Superior temporal gyrus (tissue), 1 donor: ENCODE results near the gene UGT1A1.

Experiments
- DNase-seq: peaks from one replicate; pipeline ENCODE4 v3.0.0-alpha.2; 2016; ENCODE audit errors: extremely low spot score

UGT1A1 gene

DNA sequence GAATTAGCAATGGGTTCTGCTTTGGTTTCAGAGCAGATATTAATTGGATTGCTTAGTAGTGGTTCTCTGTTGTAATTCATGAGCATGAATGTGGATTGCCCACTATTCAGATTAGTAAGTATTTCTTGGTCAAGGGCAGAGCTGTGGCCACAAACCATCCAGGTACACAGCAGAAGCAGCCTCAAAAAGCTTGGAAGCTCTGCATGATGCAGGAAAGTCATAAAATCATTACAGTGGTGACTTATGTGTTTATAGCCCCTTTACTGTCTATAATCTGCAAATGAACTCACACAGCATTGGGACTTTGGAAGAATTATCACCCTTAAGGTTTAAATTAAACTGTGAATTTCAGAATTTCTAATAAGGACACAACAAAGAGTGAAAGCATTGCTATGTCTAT, 1.9 kb upstream of the UGT1A1 start:
- no peak for DNase-seq

DNA sequence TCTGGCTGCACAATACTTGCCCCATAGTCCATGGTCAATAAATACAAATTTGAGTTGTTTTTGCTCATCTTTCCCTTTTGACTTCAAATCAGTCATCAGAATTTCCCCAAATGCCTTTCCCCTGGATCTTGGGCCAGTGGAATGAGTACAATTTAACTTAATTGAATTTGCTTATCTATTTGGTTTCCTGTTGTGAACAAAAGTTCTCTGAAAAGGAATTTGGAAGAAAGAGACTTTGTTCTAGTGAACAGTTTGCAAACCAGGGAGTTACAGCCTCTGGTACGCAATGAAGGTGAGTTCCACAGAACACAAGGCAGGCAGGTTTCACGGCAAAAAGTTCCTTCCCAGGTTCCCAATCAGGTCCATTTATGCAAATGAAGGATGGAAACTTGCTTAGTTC, 1.2 kb upstream of the UGT1A1 start:
- no peak for DNase-seq

DNA sequence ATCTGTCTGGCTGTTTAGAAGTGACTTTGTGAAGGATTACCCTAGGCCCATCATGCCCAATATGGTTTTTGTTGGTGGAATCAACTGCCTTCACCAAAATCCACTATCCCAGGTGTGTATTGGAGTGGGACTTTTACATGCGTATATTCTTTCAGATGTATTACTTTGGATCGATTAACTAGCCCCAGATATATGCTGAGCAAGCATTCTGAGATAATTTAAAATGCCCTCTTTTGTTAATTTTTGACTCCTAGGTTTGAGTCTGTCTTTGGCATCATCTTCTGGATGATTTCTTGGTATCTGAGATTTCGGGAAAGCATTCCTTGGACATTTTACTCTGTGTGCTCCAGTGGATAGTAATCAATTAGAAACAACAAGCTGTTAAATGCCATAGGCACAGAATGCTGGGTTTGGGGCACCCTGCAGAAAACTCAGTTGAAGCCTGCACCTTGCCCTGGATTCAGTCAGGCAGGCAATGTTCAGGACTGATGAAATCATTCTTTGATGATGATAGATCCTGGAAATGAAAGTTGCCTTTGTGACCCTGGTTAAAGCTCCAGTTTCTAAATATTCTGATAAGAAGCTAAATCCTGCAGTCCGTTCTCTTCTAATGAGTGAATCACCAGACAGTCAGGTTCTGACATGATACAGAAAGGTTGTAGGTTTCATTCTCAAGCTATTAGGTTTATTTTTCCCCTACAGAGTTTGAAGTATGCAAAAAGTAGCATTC, 1.1 kb downstream of the UGT1A1 start:
- no peak for DNase-seq

DNA sequence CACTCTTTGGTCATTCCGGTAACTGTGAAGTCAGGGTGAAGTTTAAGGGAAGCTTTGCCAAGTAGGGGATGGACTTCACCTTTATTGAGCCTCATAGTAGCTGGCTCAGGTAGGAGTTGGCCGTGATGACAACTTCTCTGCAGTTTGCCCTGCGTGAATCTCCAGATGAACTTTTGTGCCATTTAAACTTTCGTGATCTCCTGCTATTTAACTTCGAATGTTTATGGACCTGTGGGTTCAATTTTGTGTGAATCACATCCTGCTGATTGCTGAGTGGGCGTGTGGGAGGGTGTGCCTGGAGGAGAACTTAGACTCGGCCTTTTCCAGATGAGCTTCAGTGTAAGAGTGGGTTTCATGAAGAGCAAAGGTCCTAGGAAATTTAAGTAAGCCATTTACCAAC, 4.2 kb downstream of the UGT1A1 start:
- no peak for DNase-seq

DNA sequence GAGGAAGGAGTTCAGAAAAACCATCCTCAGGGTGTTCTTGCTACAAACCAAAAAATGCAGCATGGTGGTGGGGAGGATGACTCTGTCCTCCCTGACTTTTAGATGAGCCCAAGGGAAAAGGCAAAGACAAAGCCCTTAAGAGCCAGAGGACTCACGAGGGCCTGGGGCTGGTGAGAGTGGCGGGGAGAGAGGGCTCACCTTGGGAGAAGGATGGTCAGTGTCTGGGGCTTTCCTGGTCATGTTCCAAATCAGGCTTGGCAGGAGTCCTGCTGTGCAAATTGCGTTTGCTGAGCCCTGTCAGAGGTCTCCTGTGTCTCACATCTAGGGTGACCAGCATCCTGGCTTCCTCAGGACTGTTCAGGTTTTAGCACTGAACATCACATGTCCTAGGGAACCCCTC, 4.7 kb downstream of the UGT1A1 start:
- no peak for DNase-seq

DNA sequence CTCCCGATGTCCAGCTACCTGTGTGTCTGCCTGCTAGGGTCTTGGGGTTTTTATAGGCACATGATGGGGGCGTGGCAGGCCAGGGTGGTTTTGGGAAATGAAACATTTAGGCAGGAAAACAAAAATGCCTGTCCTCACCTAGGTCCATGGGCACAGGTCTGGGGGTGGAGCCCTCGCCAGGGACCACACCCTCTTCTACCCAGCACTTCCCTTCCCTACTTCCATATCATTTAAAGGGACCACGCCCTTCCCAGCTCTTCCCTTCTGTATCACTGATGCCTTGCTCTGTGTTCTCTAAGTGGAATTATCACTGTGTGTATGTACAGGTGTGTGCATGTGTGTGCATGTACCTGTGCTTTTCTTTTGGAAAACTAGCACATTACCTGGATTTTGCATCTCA, 6.3 kb downstream of the UGT1A1 start:
- no peak for DNase-seq

DNA sequence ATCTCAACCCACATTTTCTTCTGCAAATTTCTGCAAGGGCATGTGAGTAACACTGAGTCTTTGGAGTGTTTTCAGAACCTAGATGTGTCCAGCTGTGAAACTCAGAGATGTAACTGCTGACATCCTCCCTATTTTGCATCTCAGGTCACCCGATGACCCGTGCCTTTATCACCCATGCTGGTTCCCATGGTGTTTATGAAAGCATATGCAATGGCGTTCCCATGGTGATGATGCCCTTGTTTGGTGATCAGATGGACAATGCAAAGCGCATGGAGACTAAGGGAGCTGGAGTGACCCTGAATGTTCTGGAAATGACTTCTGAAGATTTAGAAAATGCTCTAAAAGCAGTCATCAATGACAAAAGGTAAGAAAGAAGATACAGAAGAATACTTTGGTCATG, 8.0 kb downstream of the UGT1A1 start:
- DNase-seq, result no peak

DNA sequence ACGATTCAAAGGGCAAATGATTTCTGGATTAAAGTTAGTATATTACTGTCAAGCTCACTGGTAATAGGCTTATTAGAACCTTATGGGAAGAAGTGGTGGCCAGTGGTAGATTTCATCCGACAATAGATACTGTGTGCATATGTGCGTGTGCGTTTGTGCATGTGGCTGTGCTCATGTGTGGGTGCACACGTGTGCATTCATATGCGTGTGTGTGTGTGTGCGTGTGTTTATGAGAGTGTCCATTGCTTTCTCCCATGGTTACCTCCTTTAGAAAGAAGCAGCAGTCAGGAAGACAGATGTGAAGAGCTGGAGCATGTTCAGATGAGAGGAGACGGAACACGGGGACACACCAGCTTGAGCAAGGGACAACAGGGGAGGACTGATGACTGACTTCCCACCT, 9.2 kb downstream of the UGT1A1 start:
- no peak for DNase-seq

DNA sequence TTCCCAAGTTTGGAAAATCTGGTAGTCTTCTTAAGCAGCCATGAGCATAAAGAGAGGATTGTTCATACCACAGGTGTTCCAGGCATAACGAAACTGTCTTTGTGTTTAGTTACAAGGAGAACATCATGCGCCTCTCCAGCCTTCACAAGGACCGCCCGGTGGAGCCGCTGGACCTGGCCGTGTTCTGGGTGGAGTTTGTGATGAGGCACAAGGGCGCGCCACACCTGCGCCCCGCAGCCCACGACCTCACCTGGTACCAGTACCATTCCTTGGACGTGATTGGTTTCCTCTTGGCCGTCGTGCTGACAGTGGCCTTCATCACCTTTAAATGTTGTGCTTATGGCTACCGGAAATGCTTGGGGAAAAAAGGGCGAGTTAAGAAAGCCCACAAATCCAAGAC, 12.1 kb downstream of the UGT1A1 start:
- no peak for DNase-seq

DNA sequence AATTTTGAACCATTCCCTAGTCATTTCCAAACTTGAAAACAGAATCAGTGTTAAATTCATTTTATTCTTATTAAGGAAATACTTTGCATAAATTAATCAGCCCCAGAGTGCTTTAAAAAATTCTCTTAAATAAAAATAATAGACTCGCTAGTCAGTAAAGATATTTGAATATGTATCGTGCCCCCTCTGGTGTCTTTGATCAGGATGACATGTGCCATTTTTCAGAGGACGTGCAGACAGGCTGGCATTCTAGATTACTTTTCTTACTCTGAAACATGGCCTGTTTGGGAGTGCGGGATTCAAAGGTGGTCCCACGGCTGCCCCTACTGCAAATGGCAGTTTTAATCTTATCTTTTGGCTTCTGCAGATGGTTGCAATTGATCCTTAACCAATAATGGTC, 12.5 kb downstream of the UGT1A1 start:
- no peak for DNase-seq

DNA sequence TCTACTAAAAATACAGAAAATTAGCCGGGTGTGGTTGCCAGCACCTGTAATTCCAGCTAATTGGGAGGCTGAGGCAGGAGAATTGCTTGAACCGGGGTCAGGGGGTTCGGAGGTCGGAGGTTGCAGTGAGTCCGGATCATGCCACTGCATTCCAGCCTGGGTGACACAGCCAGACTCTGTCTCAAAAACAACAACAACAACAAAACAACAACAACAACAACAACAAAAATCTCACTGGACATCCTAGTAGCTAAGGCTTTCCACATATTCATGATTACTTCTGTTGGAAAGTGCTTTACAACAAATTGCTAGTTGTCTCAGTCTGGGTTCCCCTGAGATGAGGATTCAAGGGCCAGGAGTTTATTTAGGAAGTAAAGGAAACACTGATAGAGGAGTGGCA, 13.8 kb downstream of the UGT1A1 start:
- DNase-seq, result no peak

DNA sequence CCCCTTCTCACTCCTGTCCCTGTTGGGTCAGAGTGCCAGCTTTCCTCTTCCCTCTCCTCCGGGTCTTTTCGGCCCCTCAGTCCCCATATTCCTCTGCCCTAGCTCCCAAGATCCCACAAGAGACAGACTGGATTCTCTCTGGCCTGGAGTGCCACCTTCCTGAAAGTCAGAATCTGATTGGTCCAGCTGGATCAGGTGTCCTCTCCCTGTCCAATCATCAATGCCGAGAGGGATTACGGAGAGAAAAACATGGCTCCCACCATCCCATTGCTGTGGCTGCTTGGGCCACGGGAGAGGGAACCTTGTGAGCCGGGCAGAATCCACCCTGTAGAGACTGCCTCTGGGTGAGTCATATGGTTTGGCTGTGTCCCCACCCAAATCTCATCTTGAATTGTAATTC, 15.3 kb downstream of the UGT1A1 start:
- no peak for DNase-seq

DNA sequence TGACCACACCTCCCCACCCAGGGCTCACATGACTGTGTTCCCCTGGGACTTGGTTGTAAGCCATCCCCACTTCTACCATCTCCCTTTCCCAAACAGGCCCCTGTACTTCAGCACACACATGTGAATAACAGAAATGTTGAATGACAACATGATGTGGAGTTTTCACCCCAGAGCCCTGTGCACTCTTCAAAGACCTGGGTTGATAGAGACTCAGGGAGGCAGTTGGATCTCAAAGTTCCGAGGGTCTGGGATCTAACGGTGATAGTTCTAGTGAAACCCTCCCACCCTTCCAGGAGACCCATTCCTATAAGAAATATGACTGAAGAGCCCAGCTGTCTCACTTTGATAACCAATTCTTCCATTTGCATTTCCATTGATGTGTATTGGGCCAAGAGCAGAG, 18.0 kb downstream of the UGT1A1 start, which contains the start of gene MROH2A:
TSS of gene MROH2A (plus strand) at position 301 of the 400 bp plus-strand sequence. CDS start 1,029 bp downstream, outside the sequence.
- no peak for DNase-seq

DNA sequence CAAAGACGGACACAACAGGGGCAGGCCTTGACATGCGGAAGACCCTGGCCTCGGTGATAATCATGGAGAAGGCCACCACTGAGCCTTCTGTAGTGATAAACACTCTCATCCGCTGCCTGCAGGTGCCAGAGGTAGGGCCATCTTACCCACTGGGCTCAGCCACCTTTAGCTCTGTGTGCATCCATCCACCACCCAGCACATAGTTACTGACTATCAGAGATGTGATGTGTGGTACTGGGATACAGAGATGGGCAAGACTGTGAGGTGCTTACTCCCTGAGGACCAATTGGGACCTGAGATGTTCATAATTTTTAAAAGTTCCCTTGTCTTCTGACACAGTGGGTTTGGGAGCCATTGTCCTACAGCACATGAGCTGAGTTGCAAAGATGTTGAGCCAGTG, 19.7 kb downstream of the UGT1A1 start:
- no peak for DNase-seq

DNA sequence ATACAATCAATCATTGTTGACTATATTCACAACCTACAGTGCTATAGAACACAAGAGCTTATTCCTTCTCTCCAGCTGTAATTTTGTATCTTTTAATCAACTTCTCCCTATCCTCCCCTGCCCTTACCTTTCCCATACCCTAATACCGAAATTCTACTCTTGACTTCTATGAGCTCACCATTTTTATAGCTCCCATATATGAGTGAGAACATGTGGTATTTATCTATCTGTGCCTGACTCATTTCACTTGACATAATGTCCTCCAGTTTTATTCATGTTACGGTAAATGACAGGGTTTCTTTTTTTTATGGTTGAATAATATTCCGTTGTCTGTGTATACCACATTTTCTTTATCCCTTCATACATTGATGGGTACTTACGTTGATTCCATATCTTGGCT, 20.7 kb downstream of the UGT1A1 start:
- DNase-seq, result no peak

DNA sequence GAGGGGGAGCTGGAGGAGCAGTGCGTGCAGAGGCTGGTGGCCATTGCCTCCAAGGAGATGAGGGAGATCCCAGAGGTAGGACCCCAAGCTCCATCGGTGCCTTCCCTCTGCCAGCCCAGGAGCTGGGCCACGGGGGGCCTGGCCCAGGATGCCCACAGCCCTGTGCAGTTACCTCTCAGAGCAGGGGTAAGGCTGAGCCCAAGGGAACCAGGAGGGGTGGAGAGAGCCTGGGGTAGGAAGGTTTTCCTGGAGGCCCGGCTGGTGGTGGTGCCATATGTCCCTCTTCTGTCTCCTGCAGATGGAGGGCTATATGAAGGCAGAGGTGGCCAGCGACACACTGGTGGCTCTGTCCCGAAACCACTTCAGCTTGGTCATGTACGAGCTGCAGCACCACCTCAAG, 29.5 kb downstream of the UGT1A1 start:
- no peak for DNase-seq

DNA sequence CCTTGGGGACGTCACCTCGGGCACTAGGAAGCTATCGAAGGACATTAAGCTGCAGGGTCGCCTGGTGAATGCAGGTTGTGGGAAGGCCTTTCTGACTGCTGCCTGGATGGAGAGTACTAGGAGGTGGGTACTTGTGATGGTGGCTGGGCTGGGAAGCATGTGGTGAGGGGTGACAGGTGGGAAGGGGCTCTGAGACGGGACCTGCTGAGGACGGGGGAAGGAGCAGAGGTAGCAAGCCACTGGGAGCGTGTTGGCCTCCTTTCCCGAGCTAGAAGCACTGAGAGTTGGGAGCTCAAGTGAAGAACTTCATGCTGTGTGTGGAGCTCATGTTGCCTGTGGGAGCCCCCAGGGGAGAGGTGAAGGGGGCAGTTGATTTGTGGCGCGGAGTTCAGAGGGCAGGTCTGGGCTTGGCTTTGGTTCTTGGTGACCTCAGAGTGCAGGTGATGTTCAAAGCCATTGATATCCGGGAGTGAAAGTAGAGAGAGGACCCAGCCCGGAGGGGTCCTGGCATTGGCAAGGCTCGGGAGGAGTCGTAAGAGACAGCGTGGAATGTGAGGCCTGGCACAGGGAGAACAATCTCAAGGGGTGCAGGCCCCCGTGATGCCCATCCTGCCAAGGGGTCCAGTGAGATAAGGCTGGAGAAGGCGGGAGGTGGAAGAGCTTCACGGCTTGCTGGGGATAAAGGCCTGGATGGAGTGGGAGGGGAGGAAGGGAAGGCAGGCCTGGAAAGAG, 31.2 kb downstream of the UGT1A1 start:
- no peak for DNase-seq

DNA sequence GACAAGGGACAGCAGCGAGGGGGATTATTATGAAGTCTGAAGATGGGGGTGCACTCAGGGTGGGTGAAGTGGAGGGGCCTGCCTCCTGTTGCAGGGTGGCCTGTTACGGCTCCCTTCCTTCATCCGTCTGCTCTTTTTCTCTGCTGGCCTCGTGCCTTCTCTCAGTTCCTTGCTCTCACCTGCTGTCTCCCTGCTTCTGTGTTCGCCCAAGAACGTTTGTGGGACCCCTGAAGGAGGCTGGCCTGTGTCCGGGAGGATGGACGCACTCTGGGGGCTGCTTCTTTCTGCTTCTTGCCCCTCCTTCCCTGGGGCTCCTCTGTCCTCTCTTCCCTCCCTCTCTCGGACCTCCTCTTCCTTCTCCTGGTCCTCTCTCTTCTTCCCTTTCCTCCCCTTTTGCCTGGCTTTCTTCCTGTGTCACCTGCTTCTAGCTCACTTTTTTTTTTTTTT, 31.8 kb downstream of the UGT1A1 start:
- no peak for DNase-seq

DNA sequence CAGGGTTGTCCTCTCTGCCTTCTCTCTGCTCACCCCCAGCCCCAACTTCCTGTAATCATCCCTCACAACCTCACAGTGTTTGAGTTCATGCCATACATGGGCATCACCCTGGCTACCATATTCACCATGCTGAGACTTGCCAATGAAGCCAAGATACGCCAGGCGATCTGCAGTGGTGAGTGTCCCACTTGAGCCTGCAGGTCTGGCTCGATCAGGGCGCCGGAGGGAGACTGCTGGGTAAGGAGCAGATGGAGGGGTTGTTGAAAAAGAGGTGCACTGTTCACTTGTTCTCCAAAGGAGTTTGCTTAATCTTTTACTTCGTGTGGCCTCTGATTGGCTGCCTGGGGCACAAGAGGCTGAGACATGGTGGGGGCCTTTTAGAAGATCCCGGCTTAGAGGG, 32.6 kb downstream of the UGT1A1 start:
- DNase-seq, result no peak

DNA sequence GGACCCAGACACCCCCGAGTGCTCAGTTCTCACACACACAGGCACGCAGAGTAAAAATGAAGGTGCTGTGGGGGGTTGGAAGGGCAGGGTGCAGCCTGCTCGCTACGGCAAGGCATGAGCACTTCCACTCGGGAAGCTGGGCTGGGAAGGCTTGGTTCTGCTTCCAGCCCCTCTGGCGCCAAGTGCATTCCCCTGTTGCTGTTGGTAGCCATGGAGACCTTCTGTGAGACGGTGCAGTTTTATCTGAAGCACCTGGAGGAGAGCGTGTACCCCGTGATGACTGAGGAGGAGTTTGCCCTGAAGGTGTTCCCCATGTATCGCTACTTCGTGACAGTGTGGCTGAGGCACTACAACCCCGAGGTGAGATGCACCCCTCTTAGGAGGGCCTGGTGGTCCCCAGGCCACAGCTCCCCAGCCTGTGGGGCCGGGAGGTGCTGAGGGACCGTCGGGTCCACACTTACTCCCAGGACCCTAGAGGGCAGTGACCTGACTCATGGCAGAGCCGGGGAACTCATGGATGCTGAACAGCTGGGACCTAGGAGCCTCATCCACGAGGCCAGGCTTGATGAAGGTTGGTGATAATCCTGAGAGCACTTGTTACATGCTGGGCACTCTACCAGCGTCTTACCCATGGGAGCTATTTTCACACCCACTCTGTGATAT, 33.5 kb downstream of the UGT1A1 start:
- no peak for DNase-seq

DNA sequence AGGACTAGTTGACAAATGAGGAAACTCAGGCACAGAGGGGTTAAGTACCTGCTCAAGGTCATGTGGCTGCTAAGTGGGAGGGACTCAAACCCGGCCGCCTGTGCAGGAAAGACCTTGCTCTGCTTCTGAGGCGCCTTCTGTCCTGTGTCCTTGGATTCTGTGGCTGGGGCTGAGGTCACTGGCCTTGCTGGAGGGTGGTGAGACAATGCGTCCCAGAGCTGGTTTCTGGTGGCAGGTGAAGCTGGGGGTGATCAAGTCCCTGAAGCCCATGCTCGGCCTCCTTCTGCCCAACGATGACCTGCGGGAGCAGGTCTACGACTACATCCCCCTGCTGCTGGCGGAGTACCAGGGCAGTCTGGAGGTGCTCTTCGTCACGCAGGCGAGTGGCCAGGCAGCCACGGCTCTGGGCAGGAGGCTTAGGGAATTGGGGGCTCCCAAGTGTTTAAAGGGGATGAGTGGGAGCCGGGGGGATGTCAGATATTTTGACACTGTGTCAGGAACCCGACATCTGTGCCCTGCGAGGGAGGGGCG, 34.1 kb downstream of the UGT1A1 start:
- no peak for DNase-seq

DNA sequence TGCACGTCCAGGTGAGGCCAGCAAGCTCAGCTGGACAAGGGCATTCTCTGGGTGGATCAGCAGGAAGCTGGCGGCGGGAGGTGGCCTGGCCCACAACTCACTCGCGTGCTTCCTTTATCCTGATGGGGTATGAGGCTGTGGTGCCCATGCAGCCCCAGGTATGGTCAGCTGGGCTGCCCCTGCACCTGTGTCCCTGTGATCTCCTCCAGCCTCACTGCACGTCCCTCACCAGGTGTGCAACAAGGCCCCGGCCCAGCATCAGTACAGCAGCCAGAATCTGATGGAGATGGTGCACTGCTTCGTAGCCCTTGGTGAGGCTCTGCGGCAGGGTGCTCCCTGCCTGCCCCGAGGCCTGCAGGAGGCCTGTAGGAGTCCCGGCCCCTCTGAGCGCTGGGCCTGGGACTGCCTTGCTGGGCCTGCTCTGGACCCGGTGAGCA, 35.7 kb downstream of the UGT1A1 start:
- DNase-seq, result no peak

DNA sequence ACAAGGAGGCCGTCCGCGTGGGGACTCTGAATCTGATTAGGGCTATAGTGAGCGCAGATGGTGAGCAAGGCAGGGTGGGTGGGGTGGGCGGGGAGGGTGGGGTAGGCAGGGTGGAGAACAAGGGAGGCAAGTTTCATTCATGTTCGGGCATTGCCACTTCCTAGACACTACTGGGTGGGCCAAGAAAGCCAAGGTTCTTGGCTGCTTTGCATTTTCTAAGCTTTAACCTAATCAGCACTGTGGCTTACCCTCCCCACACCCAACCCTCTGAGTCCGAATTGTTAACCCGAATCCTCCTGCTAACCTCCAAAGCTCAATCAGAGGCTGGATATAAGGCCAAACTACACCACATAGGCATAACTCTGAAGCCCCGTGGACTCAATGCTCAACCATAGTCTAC, 36.2 kb downstream of the UGT1A1 start:
- DNase-seq, result no peak
